Activated CD4-positive, alpha-beta T cell treated with anti-CD3 and anti-CD28 coated beads, Interleukin-2, Interleukin-6, amounts not matched to agents 100 ng/mL and 50 ng/mL, durations not matched to agents 16 hours and 8 hours (primary cell): ENCODE measurements around the gene SCFD2.
A peak's percentile ranks its signal among the peaks of the same experiment; 100 is the strongest.

ENCODE experiments used
- DNase-seq: peaks from one replicate; pipeline ENCODE4 v3.0.0-alpha.2; 2020

Gene SCFD2

DNA sequence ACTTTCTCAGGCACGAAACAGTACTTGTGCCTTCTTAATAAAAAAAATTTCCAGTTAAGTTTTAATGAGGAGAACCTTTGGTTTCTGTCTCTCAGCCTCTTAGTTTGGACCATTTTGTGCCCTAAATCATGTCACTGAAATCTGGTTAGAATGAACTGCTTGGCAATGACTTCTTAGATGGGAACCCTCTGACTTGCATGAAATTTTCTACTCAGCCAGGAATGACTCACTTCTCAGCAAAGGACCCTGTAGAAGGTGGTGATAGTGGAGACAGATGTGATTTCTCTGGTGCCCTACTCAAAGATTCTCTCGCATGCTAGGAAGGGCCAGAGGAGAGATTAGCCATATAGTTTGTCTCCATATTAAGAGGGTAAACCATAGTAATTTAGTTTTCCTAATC, 453.3 kb downstream of the SCFD2 start:
- no peak for DNase-seq

DNA sequence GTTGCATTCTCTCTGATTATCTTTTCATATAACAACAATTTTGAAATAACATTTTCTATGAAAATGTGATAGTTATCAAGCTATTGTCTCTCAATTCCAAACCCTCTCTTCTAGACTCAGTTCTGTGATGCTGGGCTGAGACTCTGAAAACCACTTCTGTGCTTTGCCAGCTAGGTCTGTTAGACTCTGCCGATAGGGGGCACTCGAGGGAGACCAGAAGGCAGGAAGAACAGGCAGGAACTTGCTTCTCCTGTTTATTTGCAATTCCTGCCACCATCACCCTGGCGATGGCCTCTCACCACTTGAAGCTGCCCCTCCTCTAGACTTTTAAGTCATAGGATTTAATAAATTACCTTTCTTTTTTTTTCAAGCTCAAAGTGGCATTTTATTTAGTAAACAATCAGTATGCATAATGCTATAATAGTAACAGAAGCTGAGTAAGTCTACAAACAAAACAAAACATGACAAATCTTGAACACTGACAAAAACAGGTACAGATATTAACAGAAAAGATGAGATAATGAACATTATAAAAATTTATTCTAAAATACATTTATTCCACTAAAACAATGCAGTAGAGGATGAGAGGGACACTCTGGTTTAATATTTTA, 454.1 kb downstream of the SCFD2 start:
- peak; percentile 83 for DNase-seq

DNA sequence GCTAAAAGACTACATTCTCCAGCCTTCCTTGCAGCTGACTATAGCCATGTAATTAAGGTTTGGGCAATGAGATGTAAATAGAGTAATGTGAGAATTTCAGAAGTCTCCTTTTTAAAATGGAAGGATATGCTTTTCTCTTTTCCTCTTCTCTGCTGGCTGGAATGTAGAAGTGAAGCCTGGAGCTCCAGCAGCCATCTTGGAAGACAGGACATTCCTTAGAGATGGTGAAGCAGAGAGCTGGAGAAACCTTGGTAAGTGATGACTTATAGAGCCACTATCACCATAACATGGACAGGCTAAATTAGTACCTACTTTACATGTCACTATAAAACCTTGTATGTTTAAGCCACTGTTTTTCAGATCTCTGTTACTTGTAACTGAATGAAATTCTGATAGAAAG, 455.7 kb downstream of the SCFD2 start:
- no peak for DNase-seq

DNA sequence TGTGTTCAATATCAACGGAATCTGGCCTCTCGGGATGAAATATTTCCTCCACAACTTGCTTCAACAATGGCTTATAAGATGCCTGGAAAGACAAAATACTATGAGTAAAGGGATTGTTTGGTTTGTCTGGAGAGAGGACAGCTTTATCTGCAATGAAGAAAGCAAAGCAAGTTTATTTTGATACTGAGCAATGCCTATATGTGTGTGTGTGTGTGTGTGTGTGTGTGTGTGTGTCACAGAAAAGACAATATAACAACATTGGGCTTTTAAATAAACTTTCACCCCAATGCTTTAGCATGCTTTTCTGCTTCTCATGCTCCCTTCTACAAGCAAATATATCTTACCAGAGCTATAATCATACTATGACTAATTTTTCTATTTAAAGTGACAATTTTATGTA, 458.4 kb downstream of the SCFD2 start:
- DNase-seq: no peak

DNA sequence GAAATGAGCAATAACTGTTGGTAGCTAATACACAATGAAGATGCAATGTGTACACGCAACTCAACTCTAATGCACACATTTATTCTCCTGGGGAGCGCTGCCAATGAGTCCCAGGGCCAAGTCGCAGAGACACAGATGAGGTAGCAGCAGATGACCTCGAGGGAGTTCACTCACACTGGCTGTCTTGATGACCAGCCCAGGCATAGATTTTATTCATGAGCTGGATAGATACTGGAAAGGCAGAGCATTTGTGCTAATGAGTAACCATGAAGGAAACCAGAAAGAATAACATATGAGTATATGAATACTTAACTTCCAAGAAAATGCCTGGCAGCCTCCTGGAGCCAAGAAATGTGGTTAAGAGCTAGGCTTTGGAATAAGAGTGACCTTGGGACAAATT, 461.4 kb downstream of the SCFD2 start:
- no peak for DNase-seq

DNA sequence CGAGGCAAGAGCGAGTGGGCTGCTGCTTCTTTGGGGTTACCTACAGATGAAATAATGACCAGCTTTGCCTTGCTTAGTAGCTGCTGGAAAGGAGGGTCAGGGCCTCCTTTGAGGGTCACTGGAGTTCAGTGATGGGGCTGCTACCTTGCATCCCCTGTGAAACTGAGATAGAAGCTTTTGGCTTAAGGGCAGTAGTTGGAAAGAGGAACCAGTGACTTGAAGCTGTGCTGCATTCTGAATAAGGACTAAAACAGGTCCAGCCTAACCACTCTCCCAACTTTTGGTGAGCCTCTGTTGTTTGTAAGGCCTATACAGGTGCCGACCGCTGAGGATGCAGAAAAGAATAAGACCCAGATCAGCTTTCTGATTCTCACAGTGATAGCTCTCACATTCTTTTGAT, 462.6 kb downstream of the SCFD2 start:
- no peak for DNase-seq

DNA sequence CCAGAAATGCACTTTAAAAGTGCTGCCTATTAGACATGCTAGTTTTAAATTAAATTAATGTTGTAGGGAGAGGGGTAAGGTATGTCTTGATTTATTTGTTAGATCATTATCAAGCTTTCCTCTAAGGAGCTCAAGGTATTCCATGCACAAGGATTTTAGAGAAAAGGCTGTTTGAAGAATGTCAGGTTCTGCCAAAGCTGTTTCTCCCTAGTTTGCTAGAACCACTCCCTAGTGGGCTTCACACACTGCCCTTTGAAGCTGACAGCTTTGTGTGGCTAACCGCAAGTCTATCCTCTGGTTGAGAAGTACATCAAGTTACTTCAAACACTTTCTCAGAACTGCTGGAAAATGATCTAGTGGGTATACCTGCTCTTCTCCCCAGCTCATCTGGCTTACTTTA, 471.4 kb downstream of the SCFD2 start:
- no peak for DNase-seq

DNA sequence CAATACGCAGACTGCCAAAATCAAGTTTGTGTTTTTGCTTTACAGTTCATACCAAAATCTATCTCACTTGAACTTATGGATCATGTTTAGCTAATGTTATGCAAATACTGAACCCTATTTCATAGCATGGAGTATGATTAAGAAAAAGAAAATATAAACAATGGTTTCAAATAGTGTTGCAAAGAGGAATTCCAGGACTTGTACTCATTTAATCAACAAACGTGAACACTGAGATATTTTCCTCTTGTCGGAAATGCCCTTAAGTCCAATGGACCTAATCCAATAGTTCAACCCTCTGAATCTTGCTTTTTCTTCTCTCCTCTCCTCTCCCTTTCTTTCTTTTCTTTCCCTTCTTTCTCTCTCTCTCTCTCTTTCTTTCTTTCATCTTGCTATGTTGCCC, 473.0 kb downstream of the SCFD2 start:
- DNase-seq: no peak

DNA sequence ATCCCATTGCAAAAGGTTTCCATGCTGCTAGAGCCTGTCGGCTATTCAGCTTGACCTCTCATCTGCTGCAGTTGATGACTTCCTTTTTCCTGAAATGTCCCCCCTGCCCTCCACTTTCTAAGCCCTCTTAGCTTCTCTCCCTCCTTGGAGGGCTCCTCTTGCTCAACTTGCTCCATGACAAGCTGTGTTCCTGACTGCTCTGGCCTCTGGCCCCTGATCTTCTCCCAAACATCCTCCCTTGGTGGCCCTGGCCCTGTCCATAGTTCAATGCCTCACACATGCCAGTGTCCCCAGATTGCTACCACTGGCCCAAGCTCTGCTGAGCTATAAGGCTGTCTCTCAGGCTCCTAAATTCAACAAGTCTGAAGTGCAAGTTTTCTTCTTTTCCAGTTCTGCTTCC, 474.1 kb downstream of the SCFD2 start:
- no peak for DNase-seq

DNA sequence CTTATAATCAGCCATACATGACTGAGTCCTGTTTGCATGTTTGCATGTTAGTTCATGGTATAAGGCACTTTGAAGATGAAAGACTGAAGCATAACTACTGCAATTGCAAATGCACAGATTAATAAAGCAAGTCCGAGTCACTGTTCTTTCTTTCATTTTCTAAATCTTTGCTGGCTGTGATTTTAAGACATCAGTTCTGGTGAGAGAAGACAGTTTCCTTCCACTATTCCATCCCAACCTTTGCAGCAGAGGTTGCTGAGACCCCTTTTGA, 475.4 kb downstream of the SCFD2 start:
- peak; percentile 14 for DNase-seq

DNA sequence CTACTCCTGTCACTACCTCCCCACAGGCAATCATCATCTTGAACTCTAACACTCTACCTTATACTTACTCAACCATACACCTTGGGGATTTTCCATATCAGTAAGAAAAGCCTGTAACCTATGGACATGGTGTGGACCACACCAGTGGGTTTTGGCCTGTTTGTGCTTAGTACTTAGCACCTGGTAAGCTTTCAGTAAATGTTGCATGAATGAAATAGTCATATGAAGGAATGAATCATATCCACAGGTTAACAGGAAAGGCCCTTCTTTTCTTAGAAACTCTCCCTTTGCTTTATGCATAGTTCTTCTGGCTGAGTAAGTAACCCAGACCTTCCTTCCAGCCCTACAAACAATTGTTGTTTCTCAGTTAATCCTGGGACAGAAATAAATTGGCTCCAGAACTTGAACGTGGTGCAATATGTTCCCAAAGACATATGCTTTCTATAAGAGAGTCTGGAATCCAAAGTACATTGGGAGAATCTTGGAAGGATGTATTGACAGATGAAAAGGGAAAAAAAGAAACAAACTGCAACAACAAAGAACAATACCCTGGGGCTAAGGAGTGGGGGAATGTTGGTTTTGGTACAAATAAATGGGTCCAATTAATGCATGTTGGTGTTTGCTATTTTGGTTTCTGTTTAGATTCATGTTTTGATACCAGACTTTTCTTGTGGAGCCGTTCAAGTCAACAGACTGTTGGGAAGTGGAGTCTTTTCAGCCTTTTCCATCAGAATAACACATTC, 475.9 kb downstream of the SCFD2 start:
- DNase-seq: peak; percentile 64

DNA sequence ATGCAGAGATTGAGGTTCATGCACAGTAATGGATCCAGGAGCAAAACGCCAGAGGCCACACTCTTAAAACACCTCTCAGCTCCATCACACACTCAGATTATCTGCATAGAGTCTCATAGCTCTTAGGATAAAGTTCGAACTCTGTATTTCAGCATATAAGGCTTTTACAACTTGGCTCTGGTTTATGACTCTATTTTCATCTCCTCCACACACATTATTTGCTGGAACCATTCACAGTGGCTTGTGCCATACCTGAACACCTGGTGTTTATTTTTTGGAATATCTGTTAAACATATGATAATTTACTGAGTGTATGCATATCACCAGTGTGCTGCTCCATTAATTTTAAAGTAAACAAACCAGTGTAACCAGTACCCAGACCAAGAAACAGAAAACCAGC, 476.5 kb downstream of the SCFD2 start:
- no peak for DNase-seq

DNA sequence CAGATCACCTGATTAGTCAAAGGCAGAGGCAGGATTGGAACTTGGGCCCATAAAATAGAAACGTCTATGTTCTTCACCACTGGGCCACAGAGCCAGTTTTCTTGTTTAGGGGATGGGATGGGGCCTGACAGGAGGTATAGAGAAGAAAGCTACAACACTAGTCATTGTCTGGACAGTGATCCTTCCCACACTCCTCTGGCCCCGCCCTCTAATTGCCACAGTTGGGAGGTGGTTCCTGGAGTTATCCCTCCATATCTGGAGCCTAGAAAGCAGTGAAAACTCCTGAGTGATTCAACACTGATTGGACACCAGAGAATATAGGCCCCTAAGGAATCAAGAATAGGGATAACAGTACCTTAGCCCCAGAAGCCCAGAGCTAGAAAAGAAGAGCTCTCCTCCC, 480.9 kb downstream of the SCFD2 start:
- DNase-seq: no peak

DNA sequence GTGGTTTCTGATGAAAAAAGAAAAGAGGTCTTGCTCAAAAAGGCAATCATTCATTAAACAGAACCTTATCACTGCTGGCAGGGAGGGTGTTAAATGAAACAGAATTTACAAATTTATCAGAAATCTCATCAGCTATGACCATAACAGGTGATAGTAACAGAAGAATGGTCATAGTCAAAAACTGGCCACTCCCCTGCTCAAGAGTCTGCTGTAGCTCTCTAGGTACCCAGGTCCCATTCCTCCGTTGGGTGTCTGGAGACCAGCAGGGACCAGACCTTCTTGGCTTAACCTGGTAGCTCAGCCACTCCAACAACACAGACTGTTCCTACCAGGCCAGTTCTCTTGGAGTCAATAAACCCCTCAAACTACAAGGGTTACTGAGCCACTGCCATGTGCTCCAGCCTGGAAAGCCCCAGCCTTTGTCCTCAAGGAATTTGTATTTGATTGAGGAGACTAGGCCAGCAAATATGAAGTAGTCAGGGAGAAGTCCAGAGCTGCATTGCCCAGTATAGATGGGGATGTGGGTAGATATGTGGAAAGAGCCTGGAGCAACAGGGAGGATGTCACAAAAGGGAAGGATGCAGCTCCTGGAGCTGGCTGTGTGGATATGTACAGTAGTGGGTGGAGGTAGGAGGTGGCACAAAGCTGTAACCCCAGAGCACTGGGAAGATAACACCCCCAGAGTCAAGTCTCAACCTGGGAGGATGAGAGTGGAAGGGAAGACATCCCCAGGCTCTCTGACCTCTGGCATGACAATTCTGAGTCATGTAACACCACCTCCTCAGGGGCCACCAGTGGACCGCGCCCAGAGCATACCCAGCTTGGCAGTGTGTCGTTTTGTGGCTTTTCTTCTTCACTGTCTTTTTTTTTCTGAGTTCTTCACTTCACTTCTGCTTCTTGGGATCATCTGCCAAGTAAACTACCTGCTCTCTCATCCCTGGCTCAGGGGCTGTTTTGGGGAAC, 481.9 kb downstream of the SCFD2 start:
- no peak for DNase-seq

DNA sequence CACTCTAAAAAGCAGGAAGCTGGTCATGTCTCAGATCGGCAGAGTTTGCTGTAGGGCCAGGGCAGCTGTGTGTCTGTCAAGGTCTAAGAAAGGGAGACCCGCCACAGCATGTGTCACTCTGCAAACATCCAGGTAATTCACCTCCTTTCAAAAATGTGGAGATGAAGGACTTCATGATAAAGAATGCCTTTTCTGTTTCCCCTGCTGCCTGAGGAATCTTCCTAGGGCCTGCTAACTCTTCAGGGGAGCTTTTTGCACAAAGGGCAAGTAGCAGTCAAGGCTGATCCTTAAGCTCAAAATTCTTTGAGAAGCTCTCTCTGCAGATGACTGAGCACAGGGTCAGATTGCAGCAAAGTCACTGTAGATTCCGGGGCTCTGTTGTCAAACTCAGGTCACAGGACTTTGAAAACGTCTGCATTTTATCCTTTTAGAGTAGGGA, 482.7 kb downstream of the SCFD2 start:
- DNase-seq: no peak

DNA sequence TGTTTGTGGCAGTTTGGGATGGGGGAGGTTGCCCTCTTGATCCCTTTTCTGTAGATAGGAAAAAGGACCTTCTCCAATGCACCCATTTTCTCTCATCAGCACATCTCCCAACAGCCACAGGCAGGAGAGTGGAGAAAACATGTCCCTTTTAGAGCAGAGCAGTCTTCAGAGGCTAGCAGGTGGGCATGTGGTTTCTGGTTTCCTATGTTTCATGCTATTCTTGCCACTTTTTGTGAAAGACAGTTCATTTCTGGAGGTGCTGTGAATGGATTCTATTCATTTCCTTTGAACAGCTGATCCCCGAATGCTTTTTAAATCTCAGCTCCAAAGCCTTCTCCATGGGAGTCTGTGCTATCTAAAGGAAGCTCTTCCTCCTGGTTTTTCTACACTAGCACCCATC, 484.9 kb downstream of the SCFD2 start:
- no peak for DNase-seq

DNA sequence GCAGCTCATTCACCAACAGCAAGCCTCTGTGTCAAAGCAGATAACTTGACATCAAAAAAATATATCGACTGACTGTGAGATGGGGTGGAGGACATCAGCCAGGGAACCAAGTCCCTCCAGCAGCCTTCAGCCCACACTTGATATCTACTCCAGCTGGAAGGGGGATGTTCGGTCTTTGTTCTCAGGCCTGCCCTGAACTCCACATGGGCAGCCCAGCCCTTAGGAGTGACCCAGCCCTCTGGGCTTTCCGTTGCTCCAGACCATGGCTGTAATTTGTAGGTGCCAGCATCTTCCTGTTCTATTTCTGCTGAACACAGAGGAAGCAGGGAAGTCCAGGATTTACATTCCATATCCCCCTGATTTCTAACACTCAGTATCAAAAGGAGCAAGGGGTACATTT, 486.4 kb downstream of the SCFD2 start:
- DNase-seq: no peak

DNA sequence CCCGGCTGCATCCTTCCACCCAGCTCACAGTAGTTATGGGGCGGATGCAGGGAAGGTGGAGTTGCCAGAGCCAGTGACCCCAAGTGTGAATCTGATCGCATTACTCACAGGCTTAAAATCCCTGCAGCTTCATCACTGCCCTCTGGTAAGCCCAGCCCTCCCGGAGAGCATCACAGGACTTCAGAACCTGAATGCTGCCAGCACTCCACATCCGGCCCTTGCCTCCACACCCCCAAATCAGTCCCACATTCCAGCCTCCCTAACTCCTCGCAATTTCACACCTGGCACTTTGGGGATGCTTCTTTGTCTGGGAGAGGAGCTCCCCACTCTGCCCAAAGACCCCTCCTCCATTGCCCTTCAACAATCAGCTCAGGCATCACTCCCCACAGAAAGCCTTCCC, 488.2 kb downstream of the SCFD2 start:
- no peak for DNase-seq

DNA sequence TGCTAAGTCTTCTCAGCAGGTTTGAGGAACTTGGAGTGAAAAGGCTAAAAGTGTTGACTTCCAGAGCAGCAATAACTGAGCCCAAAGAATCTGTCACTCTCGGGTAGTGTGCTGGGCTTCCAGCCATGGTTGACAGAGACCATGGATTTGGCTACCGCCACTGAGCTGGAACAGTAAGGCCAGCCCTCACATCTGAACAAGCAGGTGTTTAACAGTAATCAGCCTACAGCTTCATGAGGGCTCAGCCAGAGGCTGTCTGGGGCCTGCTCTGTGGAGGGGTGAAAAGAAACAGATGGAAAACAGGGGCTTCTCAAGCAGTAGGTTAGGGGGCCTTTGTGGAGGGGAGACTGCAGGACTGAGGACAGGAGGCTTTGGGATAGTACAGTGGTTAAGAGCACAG, 488.8 kb downstream of the SCFD2 start:
- DNase-seq: no peak

DNA sequence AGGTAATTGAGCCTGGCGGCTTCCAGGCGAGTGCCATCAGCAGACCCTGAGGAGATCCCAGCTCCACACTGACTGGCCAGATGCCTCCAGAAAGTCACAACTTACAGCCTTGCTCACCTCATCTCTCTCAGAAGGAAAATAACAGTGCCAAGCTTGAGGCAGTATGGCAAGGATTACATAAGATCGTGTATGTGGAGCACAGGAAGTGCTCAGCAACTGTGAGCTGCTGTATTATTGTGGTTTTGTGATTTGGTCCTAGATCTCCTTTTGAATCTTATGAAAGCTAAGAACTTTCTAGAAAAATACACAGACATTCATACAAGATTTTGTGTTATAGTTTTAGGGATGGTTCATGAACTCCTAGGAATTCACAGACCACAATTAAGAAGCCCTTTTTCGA, 489.8 kb downstream of the SCFD2 start:
- DNase-seq: no peak

DNA sequence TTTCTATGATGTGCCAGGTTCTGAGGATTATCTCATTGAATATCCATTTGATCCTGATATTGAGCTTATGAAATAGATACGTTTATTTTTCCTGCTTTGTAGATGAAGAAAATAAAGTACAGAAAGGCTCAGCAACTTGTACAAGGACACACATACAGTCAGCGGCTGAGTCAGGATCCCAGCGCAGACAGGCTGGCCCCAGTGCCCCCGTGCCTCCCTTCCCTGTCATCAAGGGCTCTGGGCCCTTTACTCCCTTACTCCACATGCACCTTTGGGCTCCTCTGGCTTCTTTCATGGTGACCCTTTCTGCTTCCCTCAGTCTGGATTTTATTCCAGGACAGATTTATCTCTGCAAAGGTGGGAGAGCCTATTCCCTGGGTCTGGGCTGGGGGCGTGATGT, 490.9 kb downstream of the SCFD2 start:
- DNase-seq: no peak

DNA sequence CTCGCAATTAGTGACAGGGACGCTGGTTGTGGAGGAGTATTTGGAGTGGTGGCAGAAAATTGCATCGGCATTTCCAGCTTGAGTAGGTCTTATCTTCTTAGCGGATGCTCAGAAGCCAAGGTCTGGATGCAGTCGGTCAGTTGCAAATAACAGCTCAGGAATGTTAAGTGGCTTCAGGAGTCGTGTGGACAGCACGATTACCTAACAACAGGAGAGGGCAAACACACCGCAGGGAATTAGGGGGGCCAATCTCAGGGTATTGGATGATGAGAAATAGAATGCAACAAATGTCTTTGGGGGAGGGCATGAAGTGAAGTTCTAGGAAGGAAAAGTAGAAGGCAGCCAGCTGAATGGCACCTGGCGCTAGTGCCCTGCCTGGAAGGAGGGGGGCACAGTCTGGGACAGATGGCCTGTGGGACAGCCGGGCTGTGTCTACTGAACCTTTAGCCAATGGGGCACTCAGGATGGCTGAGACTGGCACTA, 492.0 kb downstream of the SCFD2 start:
- DNase-seq: no peak

DNA sequence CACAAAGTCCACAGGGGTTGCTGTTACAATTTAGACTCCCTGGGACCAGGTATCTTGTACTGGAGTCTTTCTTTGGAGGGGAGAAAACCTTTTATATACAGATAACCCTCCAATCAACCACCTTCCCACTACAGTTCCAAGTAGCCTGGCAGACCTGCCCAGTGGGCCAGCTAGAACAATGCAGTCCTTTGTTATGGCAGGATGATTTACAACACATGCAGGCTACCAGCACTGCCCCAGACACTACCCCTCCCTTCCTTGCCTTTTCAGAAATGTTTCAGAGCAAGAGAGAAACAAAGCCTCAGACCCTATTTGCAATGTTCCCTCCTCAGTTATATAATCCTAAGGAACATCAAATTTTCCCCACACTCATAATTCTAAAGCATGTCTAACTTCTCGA, 492.7 kb downstream of the SCFD2 start:
- no peak for DNase-seq

DNA sequence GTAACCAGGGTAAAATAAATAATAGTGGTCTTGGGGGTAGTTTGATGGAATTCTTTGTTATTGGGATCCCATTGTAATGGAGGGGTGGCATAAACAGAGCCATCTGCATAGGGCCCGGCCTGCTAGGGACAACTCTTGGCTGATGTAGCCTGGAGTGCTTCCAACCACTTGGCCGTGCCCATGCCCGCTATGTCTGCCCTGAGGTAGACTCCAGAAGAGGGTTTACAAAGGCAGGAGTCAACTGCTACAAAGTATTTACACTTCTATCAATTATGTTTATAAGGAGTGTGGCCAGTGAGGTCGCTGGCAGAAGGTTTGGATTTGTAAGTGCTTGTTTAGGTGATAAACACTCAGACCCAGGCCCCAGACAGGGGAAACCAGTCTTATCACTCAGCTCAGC, 495.6 kb downstream of the SCFD2 start:
- DNase-seq: no peak
